DND-41 (cell line): ENCODE measurements around the gene POU4F1.

ENCODE experiments used
- ATAC-seq: fragments of 200-7000 bp; cut with Tn5 transposase; 3 replicates; pipeline ENCODE4 v1.9.1; 2021; ENCODE audit warnings: low read depth; ENCODE audit not compliant: insufficient read depth
- DNase-seq: peaks from one replicate; pipeline ENCODE4 v3.0.0-alpha.2; 2020
- H2AFZ ChIP-seq: 2 replicates; pipeline ENCODE4 v1.6.0; 2012; ENCODE audit warnings: low read depth, low read length
- H3K27ac ChIP-seq: 2 replicates; pipeline ENCODE4 v1.5.1; 2012; ENCODE audit warnings: low read length, inconsistent platforms
- H3K27me3 ChIP-seq: fragments of 200-600 bp; sonication (generic); 2 replicates; pipeline ENCODE4 v1.6.0; 2012; ENCODE audit warnings: low read length, mild to moderate bottlenecking, inconsistent platforms; ENCODE audit not compliant: insufficient read depth, poor library complexity
- H3K36me3 ChIP-seq: 2 replicates; pipeline ENCODE4 v1.5.1; 2012; ENCODE audit warnings: low read length, inconsistent platforms; ENCODE audit not compliant: insufficient read depth
- H3K4me1 ChIP-seq: 2 replicates; pipeline ENCODE4 v1.5.1; 2012; ENCODE audit warnings: mild to moderate bottlenecking, low read length; ENCODE audit not compliant: insufficient read depth
- H3K4me2 ChIP-seq: 2 replicates; pipeline ENCODE4 v1.6.0; 2012; ENCODE audit warnings: mild to moderate bottlenecking, moderate library complexity, low read length, inconsistent platforms; ENCODE audit not compliant: insufficient read depth
- H3K4me3 ChIP-seq, 2 experiments: fragments of 200-600 bp in 1 of 2; shearing (Covaris generic) in 1 of 2; 2 replicates each; pipeline ENCODE4 v1.5.1; 2012 to 2016; ENCODE audit warnings: inconsistent platforms in 2 of 2, low read length in 2 of 2, mild to moderate bottlenecking in 2 of 2, low read depth in 1 of 2, moderate library complexity in 1 of 2
- H3K79me2 ChIP-seq: 2 replicates; pipeline ENCODE4 v1.6.0; 2012; ENCODE audit warnings: low read length, inconsistent platforms; ENCODE audit not compliant: insufficient read depth
- H3K9ac ChIP-seq: 2 replicates; pipeline ENCODE4 v1.6.0; 2012; ENCODE audit warnings: low read depth, mild to moderate bottlenecking, inconsistent platforms, low read length, moderate library complexity
- H3K9me3 ChIP-seq: 2 replicates; pipeline ENCODE4 v1.5.1; 2012; ENCODE audit warnings: low read length, moderate library complexity, mild to moderate bottlenecking, inconsistent platforms; ENCODE audit not compliant: insufficient read depth, severe bottlenecking
- H4K20me1 ChIP-seq: 2 replicates; pipeline ENCODE4 v1.6.0; 2012; ENCODE audit warnings: low read length; ENCODE audit not compliant: insufficient read depth
- CTCF ChIP-seq: IDR thresholded peaks from 2 replicates; pipeline ENCODE4 v1.5.1; 2012; ENCODE audit warnings: borderline replicate concordance, low read length, moderate library complexity, mild to moderate bottlenecking; ENCODE audit not compliant: poor library complexity, severe bottlenecking; ENCODE audit errors: extremely low read depth
- EZH2 ChIP-seq: IDR thresholded peaks from 3 replicates; pipeline ENCODE4 v1.6.1; 2012; ENCODE audit warnings: borderline replicate concordance, low read depth, mild to moderate bottlenecking, moderate library complexity, low read length, inconsistent platforms; ENCODE audit not compliant: severe bottlenecking

The POU4F1 gene

GRCh38 chr13:78623132-78623531, 19.8 kb upstream of the POU4F1 start:
- peaks cover 27% of the 10 kb centered on the region; the same call in 1 of the 2 replicates for H4K20me1 ChIP-seq
- no peak overlapping the region for H3K9ac ChIP-seq
- no peaks in the 10 kb centered on the region; the same call in 1 of the 2 replicates for H3K79me2 ChIP-seq
- H3K27ac ChIP-seq, result no peak overlapping the region
- no peak overlapping the region for H2AFZ ChIP-seq
- no peak overlapping the region for H3K4me3 ChIP-seq
- H3K4me2 ChIP-seq, result no peak overlapping the region
- no peak for DNase-seq
- TF ChIP-seq EZH2 (no peak), CTCF (no peak)
- H3K36me3 ChIP-seq, result peaks cover 55% of the 10 kb centered on the region
- no peaks in the 10 kb centered on the region for H3K4me1 ChIP-seq
- H3K9me3 ChIP-seq, result no peaks in the 10 kb centered on the region
- no peak for ATAC-seq
- no peaks in the 10 kb centered on the region for H3K27me3 ChIP-seq

GRCh38 chr13:78620936-78621470, 17.7 kb upstream of the POU4F1 start:
- Histone ChIP-seq H4K20me1 (peaks cover 32% of the 10 kb centered on the region; the same call in 1 of the 2 replicates), H3K4me1 (no peaks in the 10 kb centered on the region), H3K27me3 (no peaks in the 10 kb centered on the region), H3K27ac (no peak overlapping the region), H3K9me3 (no peaks in the 10 kb centered on the region), H2AFZ (no peak overlapping the region), H3K4me2 (no peak overlapping the region), H3K4me3 (no peak overlapping the region), H3K79me2 (no peaks in the 10 kb centered on the region; the same call in 1 of the 2 replicates), H3K9ac (no peak overlapping the region), H3K36me3 (peaks cover 61% of the 10 kb centered on the region)
- TF ChIP-seq EZH2, result no peak
- TF ChIP-seq CTCF, result no peak
- DNase-seq (no peak), ATAC-seq (no peak)

GRCh38 chr13:78618411-78618810, 15.1 kb upstream of the POU4F1 start:
- no peak for TF ChIP-seq EZH2
- TF ChIP-seq CTCF, result no peak
- no peak for ATAC-seq
- Histone ChIP-seq H3K4me3 (no peak overlapping the region), H3K9ac (no peak overlapping the region), H3K4me1 (no peaks in the 10 kb centered on the region), H3K27ac (no peak overlapping the region), H3K27me3 (no peaks in the 10 kb centered on the region), H2AFZ (no peak overlapping the region), H3K79me2 (no peaks in the 10 kb centered on the region; the same call in 1 of the 2 replicates), H4K20me1 (peaks cover 31% of the 10 kb centered on the region; the same call in 1 of the 2 replicates), H3K4me2 (no peak overlapping the region), H3K36me3 (peaks cover 54% of the 10 kb centered on the region), H3K9me3 (no peaks in the 10 kb centered on the region)
- DNase-seq, result no peak
